ENCODE results near the gene IFT22.
"Not testable (repeated sequence)": the region's sequence is repeated elsewhere in the genome, so short reads cannot be mapped to it uniquely, and the experiment has no call there.

IFT22 gene

DNA sequence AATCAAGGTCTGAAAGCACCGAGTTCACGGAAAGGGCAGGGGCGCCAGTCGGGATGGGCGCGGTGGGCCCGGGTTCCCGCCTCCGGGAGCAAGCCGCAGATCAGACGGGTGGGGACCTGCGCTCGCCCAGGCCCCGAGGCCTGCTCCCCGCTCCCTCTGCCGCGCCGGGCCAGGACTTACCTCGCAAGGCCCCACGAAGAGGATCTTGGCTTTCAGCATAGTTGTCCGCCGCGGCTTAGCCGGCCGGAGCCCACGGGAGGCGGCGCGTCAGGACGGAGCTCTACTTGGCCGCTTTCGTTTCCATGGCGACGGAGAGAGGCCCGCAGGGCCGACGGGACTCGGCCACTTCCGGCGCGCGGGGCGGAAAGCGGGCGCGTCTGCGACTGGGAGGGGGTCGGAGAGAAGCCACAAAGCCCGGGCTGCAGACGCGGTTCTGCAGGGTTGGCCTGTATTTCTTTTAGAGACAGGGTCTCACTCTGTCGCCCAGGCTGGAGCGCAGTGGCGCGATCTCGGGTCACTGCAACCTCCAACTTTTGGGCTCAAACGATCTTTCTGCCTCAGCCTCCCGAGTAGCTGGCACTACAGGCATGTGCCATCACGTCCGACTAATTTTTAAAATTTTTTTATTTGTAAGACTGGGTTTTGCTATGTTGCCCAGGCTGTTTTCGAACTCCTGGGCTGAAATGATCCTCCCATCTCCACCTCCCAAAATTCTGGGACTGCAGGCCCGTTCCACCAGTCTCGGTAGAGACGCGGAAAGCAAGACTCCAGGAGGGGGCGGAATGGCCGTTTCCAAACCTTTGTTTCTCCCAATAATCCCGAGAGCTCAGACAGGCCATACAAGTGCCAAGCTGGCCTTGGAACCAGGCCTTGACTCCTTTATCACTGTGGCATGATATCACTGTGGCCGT, at the start of gene IFT22:
TSS of gene IFT22 (minus strand) at position 322 of the 911 bp plus-strand sequence. CDS start at position 219, 103 bp downstream.
- peak; percentile 62 to 81 (median 68) for DNase-seq

DNA sequence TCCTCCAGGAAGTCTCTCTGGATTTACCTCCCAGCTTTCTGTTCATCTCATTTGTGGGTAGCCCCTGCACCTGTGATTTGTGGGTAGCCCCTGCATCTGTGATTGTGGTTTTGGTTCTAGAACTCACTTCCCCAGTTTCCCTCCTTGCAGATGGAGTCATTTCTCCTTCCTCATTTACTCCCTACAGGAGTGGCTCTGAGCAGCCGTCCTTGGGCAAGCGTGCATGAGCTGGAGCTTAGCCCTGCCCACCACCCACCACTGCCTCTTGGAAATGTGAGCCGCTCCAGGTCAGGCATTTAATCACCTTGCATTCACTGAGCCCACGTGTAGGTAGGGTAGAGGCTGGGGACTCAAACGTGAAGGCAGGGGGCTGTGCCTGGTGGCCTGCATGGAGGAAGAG, 49.2 kb upstream of the IFT22 start:
- no peak for DNase-seq

DNA sequence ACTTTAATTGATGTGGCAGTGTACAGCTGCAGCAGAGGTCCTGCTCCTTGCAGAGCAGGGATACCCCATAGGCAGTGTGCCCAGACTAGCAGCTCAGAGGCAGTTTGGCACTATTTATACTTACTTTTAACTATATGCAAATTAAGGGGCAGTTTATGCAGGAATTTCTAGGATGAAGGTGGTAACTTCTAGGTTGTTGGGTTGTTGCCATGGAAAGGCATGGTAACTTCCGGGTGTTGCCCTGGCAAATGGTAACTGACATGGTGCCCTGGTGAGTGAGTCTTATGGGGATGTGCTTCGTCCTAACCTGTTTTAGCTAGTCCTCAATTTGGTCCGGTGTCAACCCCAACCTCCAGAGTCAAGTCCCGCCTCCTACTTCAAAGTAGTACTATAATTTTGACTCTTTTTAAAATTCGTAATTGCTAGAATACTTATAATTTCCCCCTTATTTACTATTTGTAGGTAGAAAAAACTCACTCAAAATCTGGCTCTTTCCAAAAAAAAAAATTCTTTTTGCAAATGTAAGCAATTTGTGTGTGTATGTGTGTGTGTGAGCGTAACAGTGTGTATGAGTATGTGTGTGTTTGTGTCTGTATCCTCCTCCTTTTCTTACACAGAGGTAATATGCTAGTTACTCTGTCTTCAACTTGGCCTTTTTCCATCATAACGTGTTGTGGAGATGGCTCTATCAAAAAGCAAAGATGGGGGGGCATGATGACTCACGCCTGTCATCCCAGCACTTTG, 47.0 kb upstream of the IFT22 start:
- no peak for DNase-seq

DNA sequence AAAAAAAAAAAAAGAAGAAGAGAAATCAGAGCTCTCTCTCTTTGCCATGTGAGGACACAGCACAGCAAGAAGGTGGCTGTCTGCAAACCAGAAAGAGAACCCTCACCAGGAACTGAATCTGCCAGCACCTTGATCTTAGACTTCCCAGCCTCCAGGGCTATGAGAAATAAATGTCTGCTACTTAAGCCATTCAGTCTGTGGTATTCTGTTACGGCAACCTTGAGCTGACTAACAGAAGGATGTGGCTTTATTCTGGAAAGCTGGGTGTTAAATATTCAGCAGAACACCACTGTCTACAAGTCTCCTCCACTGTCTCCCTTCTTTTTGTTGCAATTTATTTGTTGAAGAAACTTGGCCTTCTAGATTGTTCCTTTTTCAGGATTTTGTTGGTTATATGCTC, 46.1 kb upstream of the IFT22 start:
- no peak for DNase-seq

DNA sequence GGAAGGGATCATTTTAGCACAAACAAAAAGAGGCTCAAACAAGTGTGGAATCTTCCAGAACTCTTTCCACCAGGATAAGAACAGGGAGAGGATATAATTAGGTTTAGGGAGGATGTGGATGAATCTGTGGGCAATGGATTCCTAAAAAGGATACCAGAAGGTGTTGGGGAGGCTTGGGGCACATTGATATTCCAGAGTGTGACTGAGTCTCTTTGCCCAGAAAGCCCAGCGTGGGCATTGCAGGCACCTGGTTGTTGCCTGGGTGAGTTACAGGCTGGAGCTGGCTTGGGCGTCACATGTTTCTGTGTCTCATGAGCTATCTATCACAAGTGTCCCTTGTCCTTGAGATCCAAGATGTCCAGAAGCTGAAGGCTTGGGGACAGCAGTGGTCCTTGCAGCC, 44.3 kb upstream of the IFT22 start:
- DNase-seq = no peak

DNA sequence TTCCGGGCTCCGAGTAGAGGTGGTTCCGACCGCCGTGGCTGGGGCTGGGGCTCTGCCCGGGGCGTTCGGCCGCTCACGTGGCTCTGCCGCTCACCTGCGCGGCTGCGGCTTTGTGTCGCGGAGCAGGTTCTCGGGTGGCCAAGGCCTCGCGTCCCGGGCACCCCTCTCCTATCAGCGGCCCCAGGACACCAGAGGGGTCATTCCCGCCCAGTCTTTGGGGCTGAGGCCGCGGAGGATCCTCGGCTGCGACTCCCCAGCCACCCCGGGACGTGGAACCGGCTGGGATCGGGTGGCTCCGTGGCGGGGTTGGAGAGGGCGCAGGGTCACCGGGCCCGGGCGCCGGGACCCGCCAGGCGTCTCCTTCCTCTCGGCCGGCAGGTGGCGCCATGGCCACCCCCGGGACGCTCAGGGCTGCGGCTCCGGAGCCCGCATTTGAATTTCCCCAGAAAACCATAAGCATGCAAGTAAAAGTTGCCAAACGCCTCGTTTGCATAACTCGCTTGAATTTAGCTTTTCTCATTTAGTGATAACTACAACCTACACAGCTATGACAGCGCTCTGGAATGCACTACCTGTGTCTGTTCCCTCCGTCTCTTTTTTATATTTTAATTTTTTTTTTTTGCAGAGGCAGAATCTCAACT, 42.2 kb upstream of the IFT22 start:
- DNase-seq = peak; percentile 17 to 41 (median 37)

DNA sequence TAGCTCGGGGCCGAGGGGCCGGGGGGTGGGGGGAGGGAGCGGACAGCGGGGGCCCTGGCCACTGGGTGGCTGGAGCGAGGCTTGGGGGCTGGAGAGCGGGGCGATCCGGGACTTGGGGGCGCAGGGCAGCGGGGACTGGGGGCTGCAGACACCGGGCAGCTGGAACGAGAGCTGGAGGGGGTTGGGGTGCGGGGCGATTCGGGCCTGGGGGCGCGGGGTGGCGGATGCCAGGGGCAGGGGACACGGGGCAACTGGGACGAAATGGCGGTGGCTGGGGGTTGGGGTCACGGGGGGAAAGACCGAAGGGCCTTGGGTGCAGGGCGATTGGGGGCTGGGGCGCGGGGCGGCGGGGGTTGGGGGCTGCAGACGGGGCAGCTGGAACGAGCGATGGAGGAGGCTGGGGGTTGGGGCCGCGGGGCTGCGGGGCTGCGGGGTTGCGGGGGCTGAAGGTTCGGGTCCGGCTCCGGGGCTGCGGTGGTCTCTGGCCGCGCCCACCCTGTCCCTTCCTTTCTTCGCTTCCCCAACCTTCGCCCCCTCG, 41.7 kb upstream of the IFT22 start:
- no peak for DNase-seq

DNA sequence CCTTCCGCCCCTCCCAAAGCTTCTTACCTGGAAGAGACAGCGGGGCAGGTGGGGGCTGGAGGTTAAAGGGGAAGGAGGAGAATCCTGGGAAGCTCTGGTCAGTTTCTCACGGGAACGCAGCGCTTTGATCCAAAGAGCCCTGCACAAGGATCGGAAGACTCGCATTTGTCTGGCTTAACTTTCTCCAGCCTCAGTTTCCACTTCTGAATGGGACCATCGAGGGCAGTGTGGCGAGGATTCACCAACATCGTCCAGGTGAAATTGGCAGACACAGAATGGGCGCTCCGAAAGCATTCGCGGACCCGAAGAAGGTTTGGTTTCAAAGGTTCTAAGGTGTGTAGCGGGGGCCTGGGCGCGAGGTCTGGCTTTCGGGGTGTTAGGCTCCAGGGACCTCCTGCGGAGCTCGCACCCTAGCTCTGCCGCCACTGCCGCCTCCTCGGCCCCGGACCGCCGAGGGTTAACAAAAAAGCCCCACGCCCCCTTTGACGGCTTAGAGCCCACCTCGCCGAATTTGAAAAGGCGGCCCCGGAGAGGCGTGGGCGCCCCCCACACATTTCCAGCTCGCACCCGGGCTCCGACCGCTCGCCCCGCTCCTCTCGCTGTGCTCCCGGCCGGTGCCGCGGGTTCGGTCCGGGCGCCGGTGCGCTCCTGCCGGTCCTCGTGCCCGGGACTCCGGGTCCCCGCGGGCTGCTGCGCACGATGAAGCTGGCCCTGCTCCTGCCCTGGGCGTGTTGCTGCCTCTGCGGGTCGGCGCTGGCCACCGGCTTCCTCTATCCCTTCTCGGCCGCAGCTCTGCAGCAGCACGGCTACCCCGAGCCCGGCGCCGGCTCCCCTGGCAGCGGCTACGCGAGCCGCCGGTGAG, 41.0 kb upstream of the IFT22 start, which contains the start of gene COL26A1:
TSS of gene COL26A1 (plus strand) at position 542 of the 862 bp plus-strand sequence. CDS start at position 700, 158 bp downstream.
- no peak for DNase-seq

DNA sequence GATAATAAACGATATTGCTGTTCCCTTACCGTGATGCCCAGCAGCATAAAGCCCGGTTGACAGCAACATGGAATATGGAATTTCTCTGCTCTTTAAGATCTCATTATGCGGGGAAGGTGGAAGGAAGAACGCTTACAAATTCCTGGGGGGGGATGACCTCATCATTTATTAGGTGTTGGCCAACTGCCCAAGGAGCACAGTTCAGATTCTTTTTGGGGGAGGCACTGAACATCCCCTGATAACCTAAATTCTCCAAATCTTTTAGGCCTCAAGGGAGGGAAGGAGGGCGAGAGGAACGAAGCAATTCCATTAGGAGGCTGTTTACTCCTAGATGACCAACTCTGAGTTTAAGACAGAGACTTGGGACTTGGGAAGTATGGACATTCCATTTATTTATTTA, 35.8 kb upstream of the IFT22 start:
- no peak for DNase-seq

DNA sequence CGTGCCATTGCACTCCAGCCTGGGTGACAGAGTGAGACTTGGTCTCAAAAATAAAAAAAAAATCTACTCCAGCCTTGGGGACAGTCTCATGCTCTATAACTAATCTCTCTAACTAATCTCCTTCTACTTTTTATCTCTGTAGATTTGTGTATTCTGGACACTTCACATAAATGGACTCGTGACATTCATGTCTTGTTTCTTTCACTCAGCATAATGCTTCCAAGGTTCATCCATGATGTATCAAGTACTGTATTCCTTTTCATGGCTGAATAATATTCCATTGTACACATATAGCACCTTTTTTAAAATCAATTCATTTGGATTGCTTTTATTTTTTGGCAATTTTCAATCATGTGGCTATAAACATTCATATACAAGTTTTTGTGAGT, 31.3 kb upstream of the IFT22 start:
- no peak for DNase-seq

DNA sequence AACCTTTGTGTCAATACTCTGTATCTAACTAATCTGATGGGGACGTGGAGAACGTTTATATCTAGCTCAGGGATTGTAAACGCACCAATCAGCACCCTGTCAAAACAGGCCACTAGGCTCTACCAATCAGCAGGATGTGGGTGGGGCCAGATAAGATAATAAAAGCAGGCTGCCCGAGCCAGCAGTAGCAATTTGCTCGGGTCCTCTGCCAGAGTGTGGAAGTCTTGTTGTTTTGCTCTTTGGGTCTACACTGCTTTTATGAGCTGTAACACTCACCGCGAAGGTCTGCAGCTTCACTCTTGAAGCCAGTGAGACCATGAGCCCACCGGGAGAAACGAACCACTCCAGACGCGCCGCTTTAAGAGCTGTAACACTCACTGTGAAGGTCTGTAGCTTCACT, 27.7 kb upstream of the IFT22 start:
- not testable (repeated sequence) for DNase-seq

DNA sequence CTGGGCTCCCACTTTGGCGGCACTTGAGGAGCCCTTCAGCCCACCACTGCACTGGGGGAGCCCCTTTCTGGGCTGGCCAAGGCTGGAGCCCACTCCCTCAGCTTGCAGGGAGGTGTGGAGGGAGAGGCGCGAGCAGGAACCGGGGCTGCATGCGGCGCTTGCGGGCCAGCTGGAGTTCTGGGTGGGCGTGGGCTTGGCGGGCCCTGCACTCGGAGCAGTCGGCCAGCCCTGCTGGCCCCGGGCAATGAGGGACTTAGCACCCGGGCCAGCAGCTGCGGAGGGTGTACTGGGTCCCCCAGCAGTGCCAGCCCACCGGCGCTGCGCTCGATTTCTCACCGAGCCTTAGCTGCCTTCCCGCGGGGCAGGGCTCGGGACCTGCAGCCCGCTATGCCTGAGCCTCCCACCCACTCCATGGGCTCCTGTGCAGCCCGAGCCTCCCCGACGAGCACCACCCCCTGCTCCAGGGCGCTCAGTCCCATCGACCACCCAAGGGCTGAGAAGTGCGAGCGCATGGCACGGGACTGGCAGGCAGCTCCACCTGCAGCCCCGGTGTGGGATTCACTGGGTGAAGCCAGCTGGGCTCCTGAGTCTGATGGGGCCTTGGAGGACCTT, 26.9 kb upstream of the IFT22 start:
- DNase-seq = not testable (repeated sequence)

DNA sequence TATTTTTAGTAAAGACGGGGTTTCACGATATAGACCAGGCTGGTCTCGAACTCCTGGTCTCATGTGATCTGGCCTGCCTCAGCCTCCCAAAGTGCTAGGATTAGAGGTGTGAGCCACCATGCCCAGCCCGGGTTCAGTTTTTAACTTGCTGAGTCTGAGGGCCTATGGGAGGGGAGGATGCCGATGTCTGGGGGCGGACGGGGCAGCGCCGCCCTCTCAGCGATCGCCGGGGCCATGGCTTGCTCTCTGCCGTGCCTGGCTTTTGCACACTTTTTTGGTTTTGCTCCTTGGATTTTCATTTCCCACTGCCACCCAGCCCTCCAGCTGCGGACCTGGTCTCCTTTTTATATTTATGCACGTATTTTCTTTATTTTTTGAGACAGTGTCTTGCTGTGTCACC, 25.9 kb upstream of the IFT22 start:
- DNase-seq = no peak

DNA sequence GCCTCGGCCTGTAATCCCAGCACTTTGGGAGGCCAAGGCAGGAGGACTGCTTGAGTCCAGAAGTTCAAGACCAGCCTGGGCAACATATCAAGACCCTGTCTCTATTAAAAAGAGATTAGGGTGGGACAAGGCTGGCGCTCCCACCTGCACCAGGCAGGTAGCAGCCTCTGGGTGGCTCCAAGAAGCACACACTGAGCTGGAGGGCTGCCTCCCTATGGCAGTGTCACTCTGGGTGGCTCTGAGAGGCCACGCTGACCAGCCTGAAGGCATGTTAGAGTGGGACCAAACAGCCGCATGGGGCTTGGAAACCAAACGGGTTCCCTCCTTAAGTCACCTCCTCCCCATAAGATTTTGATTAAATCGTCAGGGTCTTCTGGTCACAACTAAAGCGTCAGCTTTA, 21.3 kb upstream of the IFT22 start:
- DNase-seq = no peak

DNA sequence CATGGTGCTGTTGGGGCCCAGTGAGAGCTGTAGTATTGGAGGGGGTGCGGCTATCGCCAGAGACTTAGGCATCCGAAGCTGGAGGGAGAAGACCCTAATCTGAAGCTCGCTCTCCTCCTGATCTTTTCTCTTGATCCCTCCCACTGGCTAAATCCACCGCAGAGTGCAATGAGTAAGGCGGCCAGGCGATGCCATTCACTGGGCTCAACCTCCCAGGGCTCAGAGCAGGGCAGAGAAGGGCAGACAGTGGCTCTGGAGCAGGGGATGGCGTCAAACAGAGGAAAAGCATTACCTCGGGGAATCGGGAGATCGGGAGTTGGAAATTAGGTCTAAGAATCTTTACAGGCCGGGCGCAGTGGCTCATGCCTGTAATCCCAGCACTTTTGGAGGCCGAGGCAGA, 18.8 kb upstream of the IFT22 start:
- no peak for DNase-seq

DNA sequence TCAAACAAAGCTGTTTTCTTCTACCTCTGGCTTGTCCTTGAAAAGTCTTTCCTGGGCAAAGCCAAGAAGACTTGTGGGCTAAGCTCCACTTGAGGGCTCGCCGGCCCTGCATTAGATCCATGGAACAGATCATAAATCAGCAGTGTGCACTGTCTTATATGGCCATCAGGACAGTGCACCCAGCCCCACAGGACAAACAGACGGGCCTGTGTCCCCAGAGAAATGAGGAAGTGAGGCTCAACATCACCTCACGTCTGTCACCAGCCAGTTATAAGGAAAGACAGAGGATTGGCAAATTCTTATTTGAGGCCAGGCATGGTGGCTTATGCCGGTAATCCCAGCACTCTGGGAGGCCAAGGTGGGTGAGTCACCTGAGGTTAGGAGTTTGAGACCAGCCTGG, 12.3 kb upstream of the IFT22 start:
- no peak for DNase-seq

DNA sequence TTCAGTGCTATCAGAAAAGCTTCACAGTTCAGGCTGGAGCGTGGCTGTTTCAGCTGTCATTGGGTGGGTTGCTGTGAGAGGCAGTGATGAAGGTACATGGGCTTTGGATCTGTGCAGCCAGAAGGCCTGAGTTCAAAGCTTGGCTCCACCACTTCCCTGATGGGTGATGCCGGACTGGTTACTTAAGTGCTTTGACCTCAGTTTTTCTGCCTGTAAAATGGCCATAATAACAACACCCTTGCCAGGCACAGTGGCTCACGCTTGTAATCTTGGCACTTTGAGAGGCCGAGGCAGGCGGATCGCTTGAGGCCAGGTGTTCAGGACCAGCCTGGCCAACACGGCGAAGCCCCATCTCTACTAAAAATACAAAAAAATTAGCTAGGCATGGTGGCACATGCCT, 10.4 kb upstream of the IFT22 start:
- no peak for DNase-seq

DNA sequence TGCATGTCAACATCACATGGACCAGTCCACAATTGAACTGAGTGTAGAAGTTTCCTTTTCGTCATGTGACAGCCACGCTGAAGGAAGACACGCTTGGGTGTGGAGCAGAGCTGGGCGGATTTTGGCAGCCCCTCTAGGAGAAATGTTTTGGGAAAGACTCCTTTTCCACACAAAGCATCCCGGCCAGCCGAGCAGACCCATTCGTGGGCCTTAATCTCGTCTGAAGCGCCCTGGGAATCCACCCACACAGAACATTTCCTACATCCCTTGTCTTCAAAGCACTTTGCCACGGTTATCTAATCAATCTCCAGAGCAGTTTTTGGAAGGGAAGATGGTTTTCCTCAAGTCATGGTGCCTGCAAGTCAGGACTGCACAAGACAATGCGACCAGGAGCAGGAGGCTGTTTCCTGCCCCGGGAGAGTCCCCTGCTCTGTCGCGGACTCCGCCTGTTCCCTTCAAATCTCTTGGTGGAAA, 8.4 kb upstream of the IFT22 start:
- DNase-seq = no peak

DNA sequence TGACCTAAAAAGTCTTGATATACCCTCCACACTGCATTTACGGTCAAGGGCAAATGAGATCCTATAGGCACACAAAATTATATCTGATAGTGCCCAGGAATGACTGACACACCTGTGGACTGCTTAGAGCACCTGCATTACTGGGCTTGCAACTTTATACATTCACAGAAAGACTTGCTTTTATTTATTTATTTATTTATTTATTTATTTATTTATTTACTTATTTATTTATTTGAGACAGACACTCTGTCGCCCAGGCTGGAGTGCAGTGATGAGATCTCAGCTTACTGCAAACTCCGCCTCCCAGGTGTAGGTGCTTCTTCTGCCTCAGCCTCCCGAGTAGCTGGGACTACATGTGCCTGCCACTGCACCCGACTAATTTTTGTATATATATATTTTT, 6.5 kb upstream of the IFT22 start:
- no peak for DNase-seq

DNA sequence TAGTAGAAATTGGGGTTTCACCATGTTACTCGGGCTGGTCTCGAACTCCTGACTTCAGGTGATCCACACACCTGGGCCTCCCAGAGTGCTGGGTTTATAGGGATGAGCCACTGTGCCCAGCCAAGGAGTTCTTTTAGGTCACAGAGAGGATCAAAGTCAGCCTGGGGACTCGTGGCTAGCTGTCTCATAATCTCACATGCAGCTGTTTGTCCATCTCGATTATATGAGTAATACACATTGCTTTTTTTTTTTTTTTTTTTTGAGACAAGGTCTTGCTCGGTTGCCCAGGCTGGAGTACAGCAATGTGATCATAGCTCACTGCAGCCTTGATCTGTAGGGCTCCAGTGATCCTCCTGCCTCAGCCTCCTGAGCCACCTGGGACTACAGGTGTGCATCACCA, 2.2 kb downstream of the IFT22 start:
- no peak for DNase-seq

DNA sequence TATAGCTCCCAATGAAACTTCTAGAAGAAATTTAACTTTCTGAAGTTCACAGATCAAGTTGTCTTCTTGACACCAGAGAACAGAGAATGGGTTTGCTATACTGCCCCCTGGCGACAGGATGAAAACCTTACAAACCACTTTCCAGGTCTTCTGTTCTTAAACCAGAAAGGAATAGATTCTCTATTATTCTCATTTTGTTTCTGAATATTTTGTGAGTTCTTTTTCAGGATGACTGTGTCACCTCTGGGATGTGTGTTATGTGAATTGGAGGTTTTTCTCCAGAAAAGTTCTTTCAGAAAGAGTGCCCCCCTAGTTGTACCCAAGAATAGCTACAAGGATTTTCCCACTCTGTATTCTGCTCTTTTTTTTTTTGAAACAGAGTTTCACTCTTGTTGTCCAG, 6.3 kb downstream of the IFT22 start:
- peak in 3 of 4 experiments; percentile 9 to 18 (median 11) for DNase-seq
